WERI-Rb-1 (cell line): ENCODE results near the gene CTXND1.

ENCODE experiments used
- DNase-seq: peaks from one replicate; pipeline ENCODE4 v3.0.0-alpha.2; 2020
- H3K27ac ChIP-seq: fragments of 250-450 bp; sonication (Bioruptor Pico); 2 replicates; pipeline ENCODE4 v1.5.1; 2020; ENCODE audit warnings: mild to moderate bottlenecking, moderate library complexity
- H3K27me3 ChIP-seq: fragments of 250-450 bp; sonication (Bioruptor Pico); 2 replicates; pipeline ENCODE4 v1.5.1; 2021; ENCODE audit warnings: mild to moderate bottlenecking, low read depth, moderate library complexity; ENCODE audit not compliant: insufficient read depth, severe bottlenecking
- H3K36me3 ChIP-seq: fragments of 250-450 bp; sonication (Bioruptor Pico); 2 replicates; pipeline ENCODE4 v1.5.1; 2020; ENCODE audit warnings: mild to moderate bottlenecking, moderate library complexity
- H3K4me3 ChIP-seq: 2 replicates; pipeline ENCODE4 v1.5.1; 2011; ENCODE audit warnings: low read depth, mild to moderate bottlenecking, control low read depth, low read length
- H3K9me3 ChIP-seq: fragments of 250-450 bp; sonication (Bioruptor Pico); 2 replicates; pipeline ENCODE4 v1.5.1; 2021; ENCODE audit warnings: mild to moderate bottlenecking, moderate library complexity; ENCODE audit not compliant: severe bottlenecking
- CTCF ChIP-seq: IDR thresholded peaks from 2 replicates; pipeline ENCODE4 v1.5.1; 2011; ENCODE audit warnings: low read depth, mild to moderate bottlenecking, control low read depth, inconsistent platforms, low read length

The CTXND1 gene

DNA sequence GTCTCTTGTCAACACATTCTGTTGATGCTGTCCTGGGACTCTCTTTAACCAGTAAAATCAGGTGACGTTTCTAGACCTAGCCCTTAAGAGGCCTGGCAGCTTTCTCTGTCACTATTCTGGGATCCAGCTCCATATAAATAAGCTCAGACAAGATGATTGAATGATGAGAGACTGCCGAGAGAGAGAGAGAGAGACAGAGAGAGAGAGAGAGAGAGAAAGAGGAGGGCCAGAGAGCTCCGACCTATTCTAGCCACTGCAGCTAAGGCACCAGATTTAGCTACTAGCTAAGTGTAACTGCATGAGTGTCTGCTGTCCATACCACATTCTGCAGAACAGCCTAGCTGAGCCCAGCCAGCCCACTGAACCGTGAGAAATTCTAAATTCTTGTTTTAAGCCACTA lies 36.1 kb upstream of the CTXND1 start:
- no peaks in the 10 kb centered on the region for H3K9me3 ChIP-seq
- TF ChIP-seq CTCF, result no peak
- no peaks in the 10 kb centered on the region for H3K27me3 ChIP-seq
- H3K4me3 ChIP-seq, result no peak overlapping the region
- H3K36me3 ChIP-seq, result no peaks in the 10 kb centered on the region
- no peak overlapping the region for H3K27ac ChIP-seq
- no peak for DNase-seq

GRCh38 chr15:80286055-80286454 lies 34.0 kb upstream of the CTXND1 start:
- TF ChIP-seq CTCF, result no peak
- DNase-seq, result no peak

GRCh38 chr15:80285379-80285778 lies 33.4 kb upstream of the CTXND1 start:
- no peaks in the 10 kb centered on the region for H3K27me3 ChIP-seq
- H3K36me3 ChIP-seq, result no peaks in the 10 kb centered on the region
- no peak overlapping the region for H3K27ac ChIP-seq
- no peak overlapping the region for H3K4me3 ChIP-seq
- TF ChIP-seq CTCF, result no peak
- no peaks in the 10 kb centered on the region for H3K9me3 ChIP-seq
- no peak for DNase-seq

More at GRCh38 chr15:80286055-80286454, 34.0 kb upstream of the CTXND1 start:
- no peaks in the 10 kb centered on the region for H3K27me3 ChIP-seq
- no peaks in the 10 kb centered on the region for H3K36me3 ChIP-seq
- H3K9me3 ChIP-seq, result no peaks in the 10 kb centered on the region
- H3K4me3 ChIP-seq, result no peak overlapping the region
- no peak overlapping the region for H3K27ac ChIP-seq

- H3K9me3 ChIP-seq, result no peaks in the 10 kb centered on the region
- H3K27ac ChIP-seq, result no peak overlapping the region
- DNase-seq, result no peak
- no peak for TF ChIP-seq CTCF
- no peaks in the 10 kb centered on the region for H3K27me3 ChIP-seq
- no peaks in the 10 kb centered on the region for H3K36me3 ChIP-seq
- no peak overlapping the region for H3K4me3 ChIP-seq
Measured at GRCh38 chr15:80283531-80283930, 31.5 kb upstream of the CTXND1 start.

GRCh38 chr15:80277147-80277546 lies 25.1 kb upstream of the CTXND1 start:
- TF ChIP-seq CTCF, result no peak
- Histone ChIP-seq H3K9me3 (no peaks in the 10 kb centered on the region), H3K27me3 (no peaks in the 10 kb centered on the region), H3K36me3 (no peaks in the 10 kb centered on the region), H3K4me3 (no peak overlapping the region), H3K27ac (no peak overlapping the region)
- no peak for DNase-seq

GRCh38 chr15:80275961-80276360 lies 23.9 kb upstream of the CTXND1 start:
- Histone ChIP-seq H3K9me3 (no peaks in the 10 kb centered on the region), H3K27ac (no peak overlapping the region), H3K4me3 (no peak overlapping the region), H3K27me3 (no peaks in the 10 kb centered on the region), H3K36me3 (no peaks in the 10 kb centered on the region)
- no peak for DNase-seq
- no peak for TF ChIP-seq CTCF
